H1 (cell line): Measurements from ENCODE around the gene ZBTB16. TPM values are rescaled to one million over a fixed set of nuclear protein-coding genes. Genes with fewer than 3 reads are reported as not detected.

Source experiments
- ASH2L ChIP-seq: fragments of 200-600, 300-600 bp; sonication (generic); IDR thresholded peaks from one replicate; pipeline ENCODE4 v1.7.1; 2017; ENCODE audit warnings: low read length
- CBX5 ChIP-seq: fragments of 300-800, 300-1000 bp; sonication (generic); IDR thresholded peaks from 2 replicates; pipeline ENCODE4 v1.7.1; 2016; ENCODE audit warnings: antibody characterized with exemption, low read length, low read depth
- CHD1 ChIP-seq: IDR thresholded peaks from 2 replicates; pipeline ENCODE4 v1.6.1; 2012; ENCODE audit warnings: low read depth, low read length, improper control_type of control experiment
- CHD2 ChIP-seq: IDR thresholded peaks from 2 replicates; pipeline ENCODE4 v1.6.1; 2012; ENCODE audit warnings: low read length, improper control_type of control experiment
- EP300 ChIP-seq, 2 experiments: IDR thresholded peaks; 1 replicate in 1 of 2; 2 replicates in 1 of 2; pipeline ENCODE4 v1.6.1; 2011 to 2012; ENCODE audit warnings: low read depth in 2 of 2, low read length in 2 of 2, mild to moderate bottlenecking in 2 of 2, borderline replicate concordance in 1 of 2, inconsistent platforms in 1 of 2, moderate library complexity in 1 of 2
- JUND ChIP-seq: IDR thresholded peaks from 2 replicates; pipeline ENCODE4 v1.6.1; 2011; ENCODE audit warnings: mild to moderate bottlenecking, improper control_type of control experiment, low read length
- KDM1A ChIP-seq: fragments of 200-600, 300-600 bp; sonication (generic); IDR thresholded peaks from 2 replicates; pipeline ENCODE4 v1.7.1; 2016; ENCODE audit warnings: mild to moderate bottlenecking, low read length, borderline replicate concordance
- KDM4A ChIP-seq: IDR thresholded peaks from one replicate; pipeline ENCODE4 v1.7.1; 2012; ENCODE audit warnings: low read depth, mild to moderate bottlenecking, moderate library complexity, low read length, inconsistent platforms; ENCODE audit not compliant: severe bottlenecking
- MAX ChIP-seq: IDR thresholded peaks from 2 replicates; pipeline ENCODE4 v1.6.1; 2012; ENCODE audit warnings: inconsistent platforms
- PHF8 ChIP-seq: fragments of 200-600 bp; sonication (generic); conservative IDR thresholded peaks from 2 replicates; pipeline ENCODE4 v1.7.1; 2012; ENCODE audit warnings: low read depth, mild to moderate bottlenecking, inconsistent platforms, low read length, moderate library complexity
- POLR2AphosphoS5 ChIP-seq: IDR thresholded peaks from 2 replicates; pipeline ENCODE4 v1.6.1; 2011; ENCODE audit warnings: low read depth, low read length
- RAD21 ChIP-seq, 2 experiments: IDR thresholded peaks in 1 of 2; conservative IDR thresholded peaks in 1 of 2; 2 replicates each; pipeline ENCODE4 v1.6.1; 2011; ENCODE audit warnings: low read depth in 2 of 2, low read length in 2 of 2, improper control_type of control experiment in 1 of 2, inconsistent platforms in 1 of 2, mild to moderate bottlenecking in 1 of 2, moderate library complexity in 1 of 2
- SIN3A ChIP-seq, 2 experiments: IDR thresholded peaks in 1 of 2; conservative IDR thresholded peaks in 1 of 2; 2 replicates each; pipeline ENCODE4 v1.6.1; 2011 to 2012; ENCODE audit warnings: low read length in 2 of 2, improper control_type of control experiment in 1 of 2, low read depth in 1 of 2, mild to moderate bottlenecking in 1 of 2
- SIX5 ChIP-seq: IDR thresholded peaks from 2 replicates; pipeline ENCODE4 v1.6.1; 2011; ENCODE audit warnings: mild to moderate bottlenecking, low read depth, low read length
- SP2 ChIP-seq: IDR thresholded peaks from 2 replicates; pipeline ENCODE4 v1.6.1; 2012; ENCODE audit warnings: mild to moderate bottlenecking, low read length, inconsistent platforms
- SP4 ChIP-seq: IDR thresholded peaks from 2 replicates; pipeline ENCODE4 v1.6.1; 2012; ENCODE audit warnings: low read length, inconsistent platforms
- SRF ChIP-seq: IDR thresholded peaks from 2 replicates; pipeline ENCODE4 v1.6.1; 2011; ENCODE audit warnings: mild to moderate bottlenecking, low read depth, low read length, moderate library complexity
- SUZ12 ChIP-seq: fragments of 200-600 bp; sonication (generic); IDR thresholded peaks from 2 replicates; pipeline ENCODE4 v1.6.1; 2012; ENCODE audit warnings: mild to moderate bottlenecking, inconsistent platforms, low read length, moderate library complexity, mixed read lengths
- TAF7 ChIP-seq: optimal IDR thresholded peaks from 2 replicates; pipeline ENCODE3; 2011; ENCODE audit warnings: low read depth, mild to moderate bottlenecking, inconsistent platforms, low read length, moderate library complexity, borderline replicate concordance
- USF2 ChIP-seq: IDR thresholded peaks from 2 replicates; pipeline ENCODE4 v1.6.1; 2011; ENCODE audit warnings: low read length, improper control_type of control experiment
- YY1 ChIP-seq: IDR thresholded peaks from 2 replicates; pipeline ENCODE4 v1.6.1; 2011; ENCODE audit warnings: low read depth, mild to moderate bottlenecking, low read length
- polyA plus RNA-seq, 7 experiments: library from polyadenylated mRNA; depleted of rRNA in 3 of 7; stranded (reverse) in 5 of 7; unstranded in 2 of 7; fragments of >200 nt in 5 of 7; fragments of 200-250 nt in 2 of 7; gene quantifications; 1 replicate in 5 of 7; 2 replicates in 1 of 7; 4 replicates in 1 of 7; pipeline versions ENCODE4 v1.2.1 to v1.2.3, GENCODE V29; 2011 to 2013; ENCODE audit warnings: missing spikeins in 2 of 7, mixed read lengths in 2 of 7
- total RNA-seq: library from RNA; stranded (reverse); fragmentation: NEBNext Ultra II Directional; extraction: Animal tissue kit (Norgen Biotek cat#: 25700); gene quantifications from 2 replicates; pipeline ENCODE4 v1.2.1, GENCODE V29; 2021
- TF ChIP-seq, protein P1 (sequence below): IDR thresholded peaks from 2 replicates; pipeline ENCODE4 v1.6.1; 2012; ENCODE audit warnings: inconsistent platforms

ZBTB16 gene
- total and polyA plus RNA-seq, 2 of the 8 experiments (the other 6 are each of a cell fraction or from before 2014, with no cell fraction given), result 0.12 to 0.61 TPM

DNA sequence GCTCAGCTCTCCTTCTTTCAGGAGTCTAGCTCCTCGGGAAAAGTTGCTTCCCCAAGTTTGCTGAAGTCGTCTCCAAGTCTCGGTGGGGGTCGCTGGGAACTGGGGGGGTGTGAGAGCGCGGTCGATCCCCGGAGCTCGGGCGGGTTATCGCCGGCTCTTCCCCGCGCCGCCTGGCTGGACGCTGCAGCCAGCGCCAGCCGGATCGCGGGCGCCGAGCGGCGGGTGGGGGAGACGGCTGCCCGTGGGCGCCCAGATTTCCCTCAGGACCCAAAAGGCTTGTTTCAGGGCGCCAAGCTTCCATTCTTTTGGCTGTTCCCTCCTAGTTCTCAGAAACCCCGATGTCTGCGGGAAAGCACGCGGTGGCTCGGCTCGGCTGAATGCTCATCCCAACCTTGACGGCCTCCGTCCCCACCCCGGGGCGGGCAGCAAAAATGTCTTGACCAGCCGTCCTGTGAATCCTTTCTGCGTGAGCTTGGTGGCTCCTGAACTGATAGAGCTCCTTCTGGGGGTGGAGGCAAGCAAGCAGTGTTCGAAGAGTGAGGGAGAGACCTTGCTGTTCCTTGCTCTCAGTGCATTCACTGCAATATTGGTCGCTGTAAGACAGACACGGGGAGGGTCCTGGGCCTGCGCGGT lies 1.7 kb downstream of the ZBTB16 start (continued):
- no peak for TF ChIP-seq CHD2
- no peak for TF ChIP-seq SIX5
- TF ChIP-seq TAF7, result no peak
- TF ChIP-seq KDM4A, result peak; percentile 44
- TF ChIP-seq SP4, result no peak
- TF ChIP-seq JUND, result no peak
- TF ChIP-seq USF2, result no peak
- TF ChIP-seq SUZ12, result peak; percentile 98
- TF ChIP-seq POLR2AphosphoS5, result no peak
- no peak for TF ChIP-seq RAD21 (IDR thresholded peaks at IDR 0.05 in 1 of 2, conservative IDR thresholded peaks at IDR 0.05 in 1 of 2; ENCODE audit: low read depth in 2 of 2, low read length in 2 of 2)
- peak; percentile 68 for TF ChIP-seq MAX
- no peak for TF ChIP-seq YY1
- no peak for TF ChIP-seq CBX5
- TF ChIP-seq, protein P1, sequence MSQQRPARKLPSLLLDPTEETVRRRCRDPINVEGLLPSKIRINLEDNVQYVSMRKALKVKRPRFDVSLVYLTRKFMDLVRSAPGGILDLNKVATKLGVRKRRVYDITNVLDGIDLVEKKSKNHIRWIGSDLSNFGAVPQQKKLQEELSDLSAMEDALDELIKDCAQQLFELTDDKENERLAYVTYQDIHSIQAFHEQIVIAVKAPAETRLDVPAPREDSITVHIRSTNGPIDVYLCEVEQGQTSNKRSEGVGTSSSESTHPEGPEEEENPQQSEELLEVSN, result peak; percentile 82
- no peak for TF ChIP-seq SP2
- no peak for TF ChIP-seq PHF8
- TF ChIP-seq ASH2L, result no peak
- no peak for TF ChIP-seq CHD1
- no peak for TF ChIP-seq KDM1A
- no peak for TF ChIP-seq SRF
- no peak for TF ChIP-seq EP300 (IDR thresholded peaks at IDR 0.05; ENCODE audit: borderline replicate concordance in 1 of 2, low read depth in 2 of 2, low read length in 2 of 2)
- no peak for TF ChIP-seq SIN3A (conservative IDR thresholded peaks at IDR 0.05 in 1 of 2, IDR thresholded peaks at IDR 0.05 in 1 of 2; ENCODE audit: low read depth in 1 of 2, low read length in 2 of 2)
